ENCODE results near the gene CLEC1A. TPM values are rescaled to one million over a fixed set of nuclear protein-coding genes. Genes with fewer than 3 reads are reported as not detected.

CLEC1A gene
- total RNA-seq, result 10 to 100 TPM in 1 of 4 donors, 1 to 10 TPM in 3; 6.0 to 19.4 (median 8.4) TPM

- 24 to 39% methylated on average over 10 of the region's 10 CpGs for WGBS, 2 donors
- DNase-seq (ENCODE audit: low spot score in 2 of 2), result no peak
- Histone ChIP-seq H3K9me3 (no peaks in the 10 kb centered on the region), H3K4me1 (peaks cover 0 to 39% (median 7%) of the 10 kb centered on the region in 4 donors), H3K4me3 (peak within 1 kb of the TSS in 1 of 4 donors; percentile 30), H3K36me3 (no peaks in the 10 kb centered on the region), H3K27ac (peak within 1 kb of the TSS; percentile 9 to 84 (median 74)), H3K27me3 (no peaks in the 10 kb centered on the region)
- TF ChIP-seq EP300 (IDR thresholded peaks at IDR 0.05) (peak in 1 of 2 donors; percentile 77), POLR2A (IDR thresholded peaks at IDR 0.05) (peak in 1 of 2 donors; percentile 45), CTCF (IDR thresholded peaks at IDR 0.05) (no peak)
Measured at GRCh38 chr12:10098791-10099190, at the start of gene CLEC1A. TSS of gene CLEC1A (minus strand) at chr12:10098985. CDS start at chr12:10098922, 63 bp downstream.

- H3K4me3 ChIP-seq, result no peak overlapping the region
- H3K4me1 ChIP-seq, result peaks cover 0 to 4% (median 1%) of the 10 kb centered on the region in 4 donors
- H3K36me3 ChIP-seq, result no peaks in the 10 kb centered on the region
- DNase-seq (ENCODE audit: low spot score in 2 of 2), result no peak
- no peak overlapping the region for H3K27ac ChIP-seq
- WGBS, 2 donors, result 89 to 91% methylated on average over 5 of the region's 5 CpGs
- no peaks in the 10 kb centered on the region for H3K9me3 ChIP-seq
- no peak for TF ChIP-seq CTCF (IDR thresholded peaks at IDR 0.05)
- no peak for TF ChIP-seq POLR2A (IDR thresholded peaks at IDR 0.05)
- TF ChIP-seq EP300 (IDR thresholded peaks at IDR 0.05), result no peak
- no peaks in the 10 kb centered on the region for H3K27me3 ChIP-seq
Measured at GRCh38 chr12:10147714-10148403, 49.1 kb upstream of the CLEC1A start.

- Histone ChIP-seq H3K36me3 (no peaks in the 10 kb centered on the region), H3K9me3 (no peaks in the 10 kb centered on the region), H3K27ac (no peak overlapping the region), H3K4me1 (no peaks in the 10 kb centered on the region), H3K27me3 (no peaks in the 10 kb centered on the region), H3K4me3 (no peak overlapping the region)
- 0 to 2% methylated on average over 1 of the region's 1 CpG for WGBS, 2 donors
- no peak for DNase-seq (ENCODE audit: low spot score in 2 of 2)
- TF ChIP-seq POLR2A (IDR thresholded peaks at IDR 0.05) (no peak), CTCF (IDR thresholded peaks at IDR 0.05) (no peak), EP300 (IDR thresholded peaks at IDR 0.05) (no peak)
Measured at GRCh38 chr12:10142976-10143589, 44.3 kb upstream of the CLEC1A start.

- Histone ChIP-seq H3K27me3 (no peaks in the 10 kb centered on the region), H3K4me1 (no peaks in the 10 kb centered on the region), H3K4me3 (no peak overlapping the region), H3K36me3 (no peaks in the 10 kb centered on the region), H3K27ac (no peak overlapping the region), H3K9me3 (no peaks in the 10 kb centered on the region)
- TF ChIP-seq CTCF (IDR thresholded peaks at IDR 0.05) (peak; percentile 27 to 79 (median 39)), POLR2A (IDR thresholded peaks at IDR 0.05) (no peak)
- DNase-seq (ENCODE audit: low spot score in 2 of 2), result peak in 1 of 2 donors; percentile 40
- WGBS, 2 donors, result 14 to 17% methylated on average over 2 of the region's 2 CpGs
Measured at GRCh38 chr12:10140001-10140400, 41.2 kb upstream of the CLEC1A start.

- Histone ChIP-seq H3K4me3 (no peak overlapping the region), H3K27ac (no peak overlapping the region), H3K27me3 (no peaks in the 10 kb centered on the region), H3K4me1 (no peaks in the 10 kb centered on the region), H3K9me3 (no peaks in the 10 kb centered on the region), H3K36me3 (no peaks in the 10 kb centered on the region)
- no peak for TF ChIP-seq EP300 (IDR thresholded peaks at IDR 0.05)
- no peak for TF ChIP-seq POLR2A (IDR thresholded peaks at IDR 0.05)
- no peak for TF ChIP-seq CTCF (IDR thresholded peaks at IDR 0.05)
- 74 to 81% methylated on average over 13 of the region's 13 CpGs for WGBS, 2 donors
- no peak for DNase-seq (ENCODE audit: low spot score in 2 of 2)
Measured at GRCh38 chr12:10136637-10137205, 37.9 kb upstream of the CLEC1A start.

All from tibial nerve (tissue), 4 donors.